HL-60/S4 treated with retinoic acid at 250 ng/mL for 4 days and 3 days (cell line): ENCODE measurements around the gene ZBED1.
"Not testable (repeated sequence)": the region's sequence is repeated elsewhere in the genome, so short reads cannot be mapped to it uniquely, and the experiment has no call there.

ENCODE experiments used
- in situ Hi-C: fragments of 300-500 bp; cut with MboI; formaldehyde crosslinking; loops from 2 replicates; pipeline ENCODE4 v1.7.0; 2022; ENCODE audit warnings: low sequenced_read_pairs

The ZBED1 gene

DNA sequence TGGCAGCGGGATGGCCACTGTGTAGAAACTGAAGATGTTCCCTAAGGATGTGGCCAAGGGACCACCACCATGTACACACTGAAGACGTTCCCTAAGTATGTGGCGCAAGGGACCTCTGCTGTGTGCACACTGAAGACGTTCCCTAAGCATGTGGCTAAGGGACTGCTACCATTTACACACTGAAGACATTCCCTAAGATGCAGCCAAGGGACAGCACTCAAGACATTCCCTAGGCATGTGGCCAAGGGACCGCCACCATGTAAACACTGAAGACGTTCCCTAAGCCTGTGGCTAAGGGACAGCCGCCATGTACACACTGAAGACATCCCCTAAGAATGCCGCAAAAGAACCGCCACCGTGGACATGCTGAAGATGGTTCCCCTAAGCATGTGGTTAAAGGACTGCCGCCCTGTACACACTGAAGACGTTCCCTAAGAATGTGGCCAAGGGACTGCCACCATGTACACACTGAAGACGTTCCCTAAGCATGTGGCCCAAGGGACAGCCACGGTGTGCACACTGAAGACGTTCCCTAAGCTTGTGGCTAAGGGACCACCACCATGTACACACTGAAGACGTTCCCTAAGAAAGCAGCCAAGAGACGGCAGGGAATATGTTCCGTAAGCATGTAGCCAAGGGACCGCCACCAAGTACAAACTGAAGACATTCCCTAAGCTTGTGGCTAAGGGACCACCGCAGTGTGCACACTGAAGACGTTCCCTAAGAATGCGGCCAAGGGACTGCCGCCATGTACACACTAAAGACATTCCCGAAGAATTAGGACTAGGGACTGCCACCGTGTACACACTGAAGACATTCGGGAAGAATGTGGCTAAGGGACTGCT is 43.3 kb downstream of the ZBED1 start:
- in situ Hi-C loops, result no loop called here

DNA sequence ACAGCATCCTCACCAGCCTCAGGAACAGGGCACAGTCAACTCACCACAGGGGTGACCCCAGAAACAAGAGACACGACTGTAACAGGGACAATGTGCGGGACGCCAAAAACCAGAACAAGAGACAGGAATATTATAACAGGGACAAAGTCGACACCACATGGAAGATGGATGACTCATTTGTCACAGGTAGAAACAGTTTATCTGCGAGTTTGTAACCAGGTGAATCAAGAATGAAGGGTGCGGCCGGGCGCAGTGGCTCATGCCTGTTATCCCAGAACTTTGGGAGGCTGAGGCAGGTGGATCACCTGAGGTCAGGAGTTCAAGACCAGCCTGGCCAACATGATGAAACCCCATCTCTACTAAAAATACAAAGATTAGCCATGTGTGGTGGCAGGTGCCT is 44.7 kb downstream of the ZBED1 start:
- in situ Hi-C loops, result not testable (repeated sequence)

DNA sequence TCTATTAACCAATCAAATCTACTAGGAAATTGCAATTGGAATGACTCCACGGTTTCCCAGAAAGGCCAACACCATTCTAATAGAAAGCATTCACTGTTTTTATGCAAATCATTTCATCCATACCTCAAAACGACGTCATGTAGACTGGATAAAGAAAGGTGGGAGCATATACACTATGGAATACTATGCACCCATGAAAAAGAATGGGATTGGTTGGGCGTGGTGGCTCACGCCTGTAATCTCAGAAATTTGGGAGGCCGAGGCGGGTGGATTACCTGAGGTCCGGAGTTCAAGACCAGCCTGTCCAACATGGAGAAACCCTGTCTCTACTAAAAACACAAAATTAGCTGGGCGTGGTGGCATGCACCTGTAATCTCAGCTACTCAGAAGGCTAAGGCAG is 46.2 kb downstream of the ZBED1 start:
- in situ Hi-C loops, result not testable (repeated sequence)

DNA sequence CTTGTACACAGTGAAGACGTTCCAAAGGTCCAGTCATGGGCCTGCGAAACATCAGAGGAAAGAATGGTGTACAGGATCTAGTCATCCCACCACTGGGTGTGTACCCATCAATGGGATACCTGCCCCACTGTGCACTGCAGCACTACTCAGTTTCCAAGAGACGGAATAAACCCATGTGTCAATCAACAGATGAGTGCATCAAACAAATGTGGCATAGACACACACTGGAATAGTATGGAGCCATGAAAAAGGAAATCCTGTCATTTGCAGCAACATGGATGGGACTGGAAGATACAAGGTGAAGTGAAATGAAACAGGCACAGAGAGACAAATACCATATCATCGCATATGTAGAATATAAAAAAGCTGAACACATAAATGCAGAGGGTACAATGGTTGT is 48.0 kb downstream of the ZBED1 start:
- in situ Hi-C loops, result no loop called here

DNA sequence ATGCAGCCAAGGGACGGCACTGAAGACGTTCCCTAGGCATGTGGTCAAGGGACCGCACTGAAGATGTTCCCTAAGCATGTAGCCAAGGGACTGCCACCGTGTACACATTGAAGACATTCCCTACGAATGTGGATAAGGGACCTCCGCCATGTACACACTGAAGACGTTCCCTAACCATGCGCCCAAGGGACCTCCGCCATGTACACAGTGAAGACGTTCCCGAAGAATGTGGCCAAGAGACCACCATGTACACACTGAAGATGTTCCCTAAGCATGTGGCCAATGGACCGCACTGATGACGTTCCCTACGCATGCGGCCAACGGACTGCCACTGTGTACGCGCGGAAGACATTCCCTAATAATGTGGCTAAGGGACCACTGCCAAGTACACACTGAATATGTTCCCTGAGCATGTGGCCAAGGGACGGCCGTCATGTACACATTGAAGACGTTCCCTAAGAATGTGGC is 48.4 kb downstream of the ZBED1 start:
- in situ Hi-C loops, result no loop called here

DNA sequence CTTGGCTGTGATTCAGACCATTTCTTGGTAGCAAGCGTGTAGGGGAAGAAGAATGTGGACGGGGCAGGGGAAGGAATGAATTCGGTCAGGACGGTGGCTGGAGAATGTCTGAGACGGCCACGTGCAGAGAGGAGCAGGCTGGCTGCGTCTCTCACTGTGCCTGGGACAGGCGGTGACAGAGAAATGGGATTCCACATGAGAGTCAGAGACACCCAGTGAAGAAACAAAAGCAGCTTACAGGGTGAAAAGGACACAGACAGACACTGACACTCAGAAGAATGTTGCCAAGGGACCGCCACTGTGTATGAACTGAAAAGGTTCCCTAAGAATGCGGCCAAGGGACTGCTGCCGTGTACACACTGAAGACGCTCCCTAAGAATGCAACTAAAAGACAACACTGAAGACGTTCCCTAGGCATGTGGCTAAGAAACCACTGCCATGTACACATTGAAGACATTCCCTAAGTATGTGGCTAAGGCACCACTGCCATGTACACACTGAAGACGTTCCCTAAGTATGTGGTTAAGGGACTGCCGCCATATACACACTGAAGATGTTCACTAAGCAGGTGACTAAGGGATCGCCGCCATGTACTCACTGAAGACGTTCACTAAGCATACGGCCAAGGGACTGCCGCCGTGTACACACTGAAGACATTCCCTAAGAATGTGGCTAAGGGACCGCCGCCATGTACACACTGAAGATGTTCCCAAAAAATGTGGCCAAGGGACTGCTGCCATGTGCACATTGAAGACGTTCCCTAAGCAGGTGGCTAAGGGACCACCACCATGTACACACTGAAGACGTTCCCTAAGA is 49.1 kb downstream of the ZBED1 start:
- in situ Hi-C loops, result no loop called here

DNA sequence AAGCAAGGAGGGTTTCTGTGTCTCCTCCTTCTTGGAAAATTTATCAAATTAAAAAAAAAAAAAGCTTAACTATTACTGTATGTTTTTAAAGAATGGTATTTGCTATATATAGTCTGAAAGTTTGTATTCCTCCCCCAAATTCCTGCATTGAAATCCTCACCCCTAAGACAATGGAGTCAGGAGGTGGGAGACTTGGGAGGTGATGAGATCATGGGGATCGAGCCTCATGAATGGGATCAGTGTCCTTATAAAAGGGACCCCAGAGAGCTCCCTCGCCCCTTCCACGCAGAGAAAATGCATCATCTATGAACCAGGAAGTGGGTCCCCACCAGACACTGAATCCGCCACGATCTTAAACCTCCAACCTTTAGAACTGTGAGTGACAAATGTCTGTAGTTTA is 50.1 kb downstream of the ZBED1 start:
- in situ Hi-C loops, result no loop called here

DNA sequence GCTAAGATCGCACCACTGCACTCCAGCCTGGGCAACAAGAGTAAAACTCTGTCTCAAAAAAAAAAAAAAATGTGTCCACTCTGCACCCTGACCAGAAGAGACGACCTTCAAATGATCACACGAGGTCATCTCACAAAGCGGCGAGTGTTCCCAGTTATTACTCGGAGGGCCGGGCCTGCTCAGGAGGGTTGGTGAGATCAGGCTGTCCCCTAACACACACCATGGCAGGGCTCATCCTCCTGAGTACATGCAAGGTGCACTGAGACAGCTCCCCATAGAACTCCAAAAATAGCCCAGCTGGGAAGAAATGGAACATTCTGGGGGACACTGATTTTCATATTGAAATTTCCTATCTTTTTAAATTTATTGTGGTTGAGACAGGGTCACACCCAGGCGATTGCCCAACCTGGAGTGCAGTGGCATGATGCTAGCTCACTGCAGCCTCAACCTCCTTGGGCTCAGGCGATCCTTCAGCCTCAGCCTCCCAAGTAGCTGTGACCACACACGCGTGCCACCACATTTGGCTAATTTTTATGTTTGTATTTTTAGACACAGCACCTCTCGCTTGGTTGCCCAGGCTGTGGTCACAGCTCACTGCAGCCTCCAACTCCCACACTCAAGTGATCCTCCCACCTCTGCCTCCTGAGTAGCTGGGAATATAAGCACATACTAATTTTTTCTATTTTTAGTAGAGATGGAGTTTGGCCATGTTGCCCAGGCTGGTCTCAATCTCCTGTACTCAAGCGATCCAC is 51.5 kb downstream of the ZBED1 start:
- in situ Hi-C loops, result no loop called here

DNA sequence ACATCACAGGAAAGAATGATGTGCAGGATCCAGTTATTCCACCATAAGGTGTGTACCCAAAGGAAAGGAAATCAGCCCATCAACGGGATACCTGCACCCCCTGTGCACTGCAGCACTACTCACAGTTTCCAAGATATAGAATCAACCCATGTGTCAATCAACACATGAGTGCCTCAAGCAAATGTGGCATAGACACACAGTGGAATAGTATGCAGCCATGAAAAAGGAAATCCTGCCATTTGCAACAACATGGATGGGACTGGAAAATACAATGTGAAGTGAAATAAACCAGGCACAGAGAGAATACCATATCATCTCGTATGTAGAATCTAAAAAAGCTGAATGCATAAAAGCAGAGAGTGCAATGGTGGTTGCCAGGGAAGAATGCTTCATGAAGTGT is 53.3 kb downstream of the ZBED1 start:
- in situ Hi-C loops, result no loop called here

DNA sequence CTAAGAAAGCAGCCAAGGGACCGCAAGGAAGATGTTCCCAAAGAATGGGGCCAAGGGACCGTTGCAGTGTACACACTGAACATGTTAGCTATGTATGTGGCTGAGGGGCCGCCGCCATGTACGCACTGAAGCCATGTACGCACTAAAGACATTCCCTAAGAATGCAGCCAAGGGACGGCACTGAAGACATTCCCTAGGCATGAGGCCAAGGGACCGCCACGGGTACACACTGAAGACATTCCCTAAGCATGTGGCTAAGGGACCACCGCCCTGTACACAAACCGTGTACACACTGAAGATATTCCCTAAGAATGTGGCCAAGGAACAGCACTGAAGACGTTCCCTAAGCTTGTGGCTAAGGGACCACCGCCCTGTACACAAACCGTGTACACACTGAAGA is 54.0 kb downstream of the ZBED1 start:
- in situ Hi-C loops, result no loop called here

DNA sequence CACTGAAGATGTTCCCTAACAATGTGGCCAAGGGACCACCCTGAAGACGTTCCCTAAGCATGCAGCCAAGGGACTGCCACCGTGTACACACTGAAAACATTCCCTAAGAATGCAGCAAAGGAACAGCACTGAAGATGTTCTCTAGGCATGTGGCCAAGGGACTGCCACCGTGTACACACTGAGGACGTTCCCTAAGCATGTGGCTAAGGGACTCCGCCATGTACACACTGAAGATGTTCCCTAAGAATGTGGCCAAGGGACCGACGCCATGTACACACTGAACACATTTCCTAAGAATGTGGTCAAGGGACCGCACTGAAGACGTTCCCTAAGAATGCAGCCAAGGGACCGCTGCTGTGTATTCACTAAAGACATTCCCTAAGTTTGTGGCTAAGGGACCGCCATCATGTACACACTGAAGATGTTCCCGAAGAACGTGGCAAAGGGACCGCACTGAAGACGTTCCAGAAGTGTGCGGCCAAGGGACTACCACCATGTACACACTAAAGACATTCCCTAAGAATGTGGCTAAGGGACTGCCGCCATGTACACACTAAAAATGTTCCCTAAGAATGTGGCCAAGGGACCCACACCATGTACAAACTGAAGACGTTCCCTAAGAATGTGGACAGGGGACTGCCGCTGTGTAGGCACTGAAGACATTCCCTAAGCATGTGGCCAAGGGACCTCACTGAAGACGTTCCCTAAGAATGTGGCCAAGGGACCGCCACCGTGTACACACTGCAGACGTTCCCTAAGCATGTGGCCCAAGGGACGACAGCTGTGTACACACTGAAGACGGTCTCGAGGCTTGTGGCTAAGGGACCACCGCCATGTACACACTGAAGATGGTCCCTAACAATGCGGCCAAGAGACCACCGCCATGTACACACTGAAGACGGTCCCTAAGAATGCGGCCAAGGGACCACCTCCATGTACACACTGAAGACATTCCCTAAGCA is 54.8 kb downstream of the ZBED1 start:
- in situ Hi-C loops, result no loop called here

DNA sequence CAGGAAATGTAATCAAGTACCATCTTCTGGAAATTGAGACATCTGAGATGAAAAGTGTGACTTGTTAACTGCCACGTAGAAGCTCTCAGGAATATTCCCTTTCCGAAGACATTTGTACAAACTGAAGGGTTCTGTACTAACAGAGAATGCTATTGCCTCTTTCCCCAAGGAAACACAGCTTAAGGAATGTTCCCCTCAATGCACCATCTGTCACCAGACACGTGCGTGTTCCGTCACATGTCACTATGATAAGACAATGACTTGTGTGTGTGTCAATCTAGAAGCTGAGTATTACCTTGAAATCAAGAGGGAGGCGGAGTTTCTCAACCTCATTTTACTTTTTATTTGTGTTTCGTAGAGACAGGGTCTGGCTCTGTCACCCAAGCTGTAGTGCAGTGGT is 58.1 kb downstream of the ZBED1 start:
- in situ Hi-C loops, result no loop called here

DNA sequence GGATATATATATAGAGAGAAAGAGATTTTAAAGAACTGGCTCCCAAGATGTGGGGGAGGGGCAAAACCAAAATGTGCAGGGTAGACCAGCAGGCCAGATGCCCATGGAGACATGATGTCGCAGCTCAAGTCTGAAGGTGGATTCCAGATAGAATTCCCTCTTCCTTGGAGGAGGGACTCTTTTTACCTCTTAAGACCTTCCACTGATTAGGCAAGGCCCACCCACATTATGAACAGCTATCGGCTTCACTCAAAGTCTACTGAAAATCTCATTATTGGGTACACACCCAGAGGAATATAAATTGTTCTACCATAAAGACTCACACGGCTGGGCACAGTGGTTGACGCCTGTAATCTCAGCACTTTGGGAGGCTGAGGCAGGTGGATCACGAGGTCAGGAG is 59.3 kb downstream of the ZBED1 start:
- in situ Hi-C loops, result no loop called here

DNA sequence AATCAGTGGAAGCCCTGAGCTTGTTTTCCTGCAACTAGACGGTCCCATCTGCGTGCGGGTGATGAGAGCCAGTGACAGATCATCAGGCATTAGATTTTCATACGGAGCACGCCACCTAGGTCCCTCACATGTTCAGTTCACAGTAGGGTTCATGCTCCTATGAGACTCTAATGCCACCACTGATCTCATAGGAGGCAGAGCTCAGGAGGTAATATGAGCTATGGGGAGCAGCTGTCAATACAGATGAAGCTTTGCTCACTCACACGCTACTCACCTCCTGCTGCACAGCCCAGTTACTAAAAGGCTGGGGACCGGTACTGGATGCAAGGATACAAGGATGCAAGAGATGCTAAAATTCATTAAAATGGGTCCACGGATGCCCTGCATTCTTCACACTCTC is 61.2 kb downstream of the ZBED1 start:
- in situ Hi-C loops, result no loop called here
